Lower lobe of right lung (tissue), 2 donors: ENCODE measurements around the gene FRAS1. TPM values are rescaled to one million over a fixed set of nuclear protein-coding genes. Genes with fewer than 3 reads are reported as not detected.

Source experiments
- ATAC-seq, 2 donors: fragments of 200-7000 bp; cut with Tn5 transposase; one replicate each; pipeline ENCODE4 v1.9.1; 2020 to 2022; ENCODE audit warnings: mild to moderate bottlenecking in 2 of 2, moderate library complexity in 2 of 2
- DNase-seq: peaks from one replicate; pipeline ENCODE4 v3.0.0-alpha.2; 2020
- H3K27ac ChIP-seq: fragments of 200-600 bp; one replicate; pipeline ENCODE4 v1.8.0; 2022
- H3K27me3 ChIP-seq: fragments of 200-600 bp; one replicate; pipeline ENCODE4 v1.8.0; 2022; ENCODE audit warnings: low read depth
- H3K36me3 ChIP-seq: fragments of 200-600 bp; one replicate; pipeline ENCODE4 v1.8.0; 2022; ENCODE audit warnings: mild to moderate bottlenecking
- H3K4me1 ChIP-seq: fragments of 200-600 bp; one replicate; pipeline ENCODE4 v1.8.0; 2022
- H3K4me3 ChIP-seq: fragments of 200-600 bp; one replicate; pipeline ENCODE4 v1.8.0; 2022; ENCODE audit warnings: mild to moderate bottlenecking
- H3K9me3 ChIP-seq: fragments of 200-600 bp; one replicate; pipeline ENCODE4 v1.8.0; 2022
- CTCF ChIP-seq: fragments of 200-600 bp; IDR thresholded peaks from one replicate; pipeline ENCODE4 v1.8.0; 2022; ENCODE audit warnings: antibody characterized with exemption, mild to moderate bottlenecking
- intact Hi-C: fragments of 100-400 bp; cut with DNase I; formaldehyde crosslinking; loops from one replicate; pipeline ENCODE4 v1.11.0; 2022
- total RNA-seq: library from RNA; stranded (reverse); fragmentation: NEBNext Ultra II Directional; extraction: Animal tissue kit (Norgen Biotek cat#: 25700); gene quantifications from one replicate; pipeline ENCODE4 v1.2.1, GENCODE V29; 2021
- donor health status: DM: no; HTN: yes; CAD: no; lungs with severe emphysema.

The FRAS1 gene
- total RNA-seq, 1 donor from 2014 or later = 9.2 TPM

- Histone ChIP-seq H3K27me3 (no peaks in the 10 kb centered on the region), H3K27ac (no peak overlapping the region), H3K36me3 (no peaks in the 10 kb centered on the region), H3K4me3 (no peak overlapping the region), H3K4me1 (peaks cover 6% of the 10 kb centered on the region), H3K9me3 (no peaks in the 10 kb centered on the region)
- ATAC-seq (no peak), DNase-seq (no peak)
- TF ChIP-seq CTCF = no peak
- intact Hi-C loops = no loop called here
These were observed 38.0 kb downstream of the FRAS1 start for GRCh38 chr4:78095081-78095480.

- intact Hi-C loops = no loop called here
- TF ChIP-seq CTCF = no peak
- Histone ChIP-seq H3K4me1 (peaks cover 7% of the 10 kb centered on the region), H3K4me3 (no peak overlapping the region), H3K27me3 (no peaks in the 10 kb centered on the region), H3K36me3 (no peaks in the 10 kb centered on the region), H3K9me3 (no peaks in the 10 kb centered on the region), H3K27ac (no peak overlapping the region)
- ATAC-seq (no peak), DNase-seq (no peak)
These were observed 41.9 kb downstream of the FRAS1 start for GRCh38 chr4:78099058-78099457.

DNA sequence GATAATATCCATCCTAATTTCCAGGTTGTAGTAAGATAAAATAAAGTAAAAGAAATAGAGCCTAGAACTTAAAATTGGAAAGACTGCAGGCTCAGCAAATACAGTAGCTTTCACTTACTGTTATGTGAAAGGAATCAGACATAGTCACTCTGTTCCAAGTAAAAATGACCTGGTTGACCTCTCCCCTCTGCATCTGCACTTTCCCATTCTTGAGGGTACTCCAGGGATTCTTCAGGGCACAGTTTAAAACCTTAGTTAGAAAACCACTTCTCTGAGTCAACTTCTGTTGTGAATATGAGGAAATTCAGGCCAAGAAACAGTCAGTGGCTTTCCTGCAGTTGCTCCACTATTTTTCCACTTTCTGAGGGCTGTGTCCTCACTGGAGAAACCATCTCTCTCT lies 42.9 kb downstream of the FRAS1 start:
- Histone ChIP-seq H3K4me1 (peaks cover 7% of the 10 kb centered on the region), H3K36me3 (no peaks in the 10 kb centered on the region), H3K4me3 (no peak overlapping the region), H3K9me3 (no peaks in the 10 kb centered on the region), H3K27ac (no peak overlapping the region), H3K27me3 (no peaks in the 10 kb centered on the region)
- ATAC-seq (peak; percentile 66 to 78), DNase-seq (no peak)
- intact Hi-C loops = no loop called here
- TF ChIP-seq CTCF = no peak

DNA sequence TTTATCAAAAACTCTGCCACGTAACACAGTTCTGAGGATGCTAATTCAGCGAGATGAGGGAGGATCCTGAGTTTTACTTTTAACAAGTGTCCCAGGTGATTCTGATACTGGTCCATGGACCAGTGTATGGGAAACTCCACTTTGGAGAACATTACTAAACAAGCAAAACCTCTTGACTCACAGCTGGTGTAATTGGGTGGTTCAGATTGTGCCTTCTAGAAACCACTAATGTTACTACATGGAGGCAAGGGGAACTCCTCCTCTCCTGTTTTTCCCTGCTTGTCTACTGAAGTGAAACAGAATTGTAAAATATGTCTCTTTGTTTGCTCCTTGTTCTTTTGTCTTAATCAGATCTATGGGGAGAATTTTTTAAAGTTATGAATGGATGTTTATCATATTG lies 62.6 kb downstream of the FRAS1 start:
- no peak for TF ChIP-seq CTCF
- no peaks in the 10 kb centered on the region for H3K4me1 ChIP-seq
- H3K36me3 ChIP-seq = no peaks in the 10 kb centered on the region
- H3K27ac ChIP-seq = no peak overlapping the region
- no peak overlapping the region for H3K4me3 ChIP-seq
- ATAC-seq (peak; percentile 35 to 52), DNase-seq (no peak)
- no peaks in the 10 kb centered on the region for H3K27me3 ChIP-seq
- intact Hi-C loops = no loop called here
- H3K9me3 ChIP-seq = no peaks in the 10 kb centered on the region

DNA sequence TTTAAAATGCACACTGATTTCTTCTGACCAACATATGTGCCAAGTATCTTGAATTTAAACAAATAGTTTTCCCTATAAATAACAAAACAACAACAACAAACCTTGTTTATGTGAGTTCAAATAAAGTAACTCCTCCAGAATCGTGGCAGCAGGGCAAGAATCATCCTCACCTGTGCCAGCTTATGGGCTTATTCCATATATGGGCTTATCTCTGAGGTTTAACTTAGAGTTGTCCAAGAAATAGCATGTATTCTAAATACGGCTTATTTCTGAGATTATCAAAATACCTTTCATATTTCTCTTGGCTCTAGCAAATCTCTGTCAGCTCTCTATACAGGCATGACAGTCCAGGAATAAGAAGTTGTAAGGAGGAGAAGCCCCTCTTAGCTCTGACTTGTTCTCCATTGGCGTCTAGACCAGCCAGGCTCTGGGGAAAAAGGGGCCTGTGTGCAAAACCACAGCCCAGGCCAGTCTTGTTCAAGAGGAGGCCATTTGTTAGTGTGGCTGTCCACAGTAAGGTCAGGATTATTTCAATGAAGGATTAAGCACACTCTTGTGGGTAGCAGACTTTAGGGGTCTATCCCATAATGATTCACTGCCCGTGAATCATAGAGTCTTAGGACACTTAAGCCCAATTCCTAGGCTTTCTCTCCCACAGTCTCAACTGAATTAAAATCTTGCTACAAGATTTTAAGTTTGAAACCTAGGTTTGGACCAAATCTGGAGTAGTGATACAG lies 63.2 kb downstream of the FRAS1 start:
- intact Hi-C loops = no loop called here
- Histone ChIP-seq H3K9me3 (no peaks in the 10 kb centered on the region), H3K4me1 (no peaks in the 10 kb centered on the region), H3K36me3 (no peaks in the 10 kb centered on the region), H3K27me3 (no peaks in the 10 kb centered on the region), H3K27ac (peak overlapping the region; percentile 8), H3K4me3 (no peak overlapping the region)
- no peak for TF ChIP-seq CTCF
- ATAC-seq (peak in 1 of 2 donors; percentile 19), DNase-seq (no peak)
